GM18519 (cell line): ENCODE results near the gene CTAGE9.
"Not testable (repeated sequence)": the region's sequence is repeated elsewhere in the genome, so short reads cannot be mapped to it uniquely, and the experiment has no call there.

Experiments
- ATAC-seq: cut with Tn5 transposase; IDR thresholded peaks from one replicate; pipeline ENCODE4 v1.9.1; 2021; ENCODE audit warnings: mild to moderate bottlenecking, moderate library complexity; ENCODE audit not compliant: unreplicated experiment, low FRiP score

The CTAGE9 gene

GRCh38 chr6:131710917-131711316 lies at the start of gene CTAGE9:
Gene CTAGE9 (minus strand): TSS chr6:131711017. CDS start chr6:131711017, 0 bp downstream.
- not testable (repeated sequence) for ATAC-seq

GRCh38 chr6:131758920-131759319 lies 48.1 kb upstream of the CTAGE9 start:
- ATAC-seq: no peak

- ATAC-seq: no peak
These were observed 45.2 kb upstream of the CTAGE9 start for GRCh38 chr6:131756039-131756438.

- no peak for ATAC-seq
These were observed 44.8 kb upstream of the CTAGE9 start for GRCh38 chr6:131755597-131755996.

- ATAC-seq: no peak
These were observed 44.1 kb upstream of the CTAGE9 start for GRCh38 chr6:131754715-131755567.

GRCh38 chr6:131754088-131754487 lies 43.3 kb upstream of the CTAGE9 start:
- ATAC-seq: no peak

- ATAC-seq: not testable (repeated sequence)
These were observed 40.3 kb upstream of the CTAGE9 start for GRCh38 chr6:131751012-131751715.

GRCh38 chr6:131749023-131749422 lies 38.2 kb upstream of the CTAGE9 start:
- no peak for ATAC-seq

- ATAC-seq: no peak
These were observed 37.1 kb upstream of the CTAGE9 start for GRCh38 chr6:131747821-131748353.

- no peak for ATAC-seq
These were observed 34.7 kb upstream of the CTAGE9 start for GRCh38 chr6:131745476-131745875.

GRCh38 chr6:131744432-131745287 lies 33.8 kb upstream of the CTAGE9 start:
- no peak for ATAC-seq

- ATAC-seq: no peak
These were observed 31.0 kb upstream of the CTAGE9 start for GRCh38 chr6:131741688-131742393.

GRCh38 chr6:131740161-131740560 lies 29.3 kb upstream of the CTAGE9 start:
- no peak for ATAC-seq

- ATAC-seq: no peak
These were observed 28.3 kb upstream of the CTAGE9 start for GRCh38 chr6:131739136-131739535.

- ATAC-seq: no peak
These were observed 26.0 kb upstream of the CTAGE9 start for GRCh38 chr6:131736811-131737210.

GRCh38 chr6:131736003-131736596 lies 25.3 kb upstream of the CTAGE9 start:
- no peak for ATAC-seq

- ATAC-seq: no peak
These were observed 22.7 kb upstream of the CTAGE9 start for GRCh38 chr6:131733376-131734016.

GRCh38 chr6:131731224-131731623 lies 20.4 kb upstream of the CTAGE9 start:
- no peak for ATAC-seq

GRCh38 chr6:131730264-131730663 lies 19.4 kb upstream of the CTAGE9 start:
- ATAC-seq: no peak
